Ramos (cell line): ENCODE results near the gene INS.
"Not testable (repeated sequence)": the region's sequence is repeated elsewhere in the genome, so short reads cannot be mapped to it uniquely, and the experiment has no call there.

Experiments used
- in situ Hi-C: fragments of 300-500 bp; cut with MboI; formaldehyde crosslinking; loops from one replicate; pipeline ENCODE4 v1.14.3; 2022; ENCODE audit warnings: low sequenced_read_pairs; ENCODE audit not compliant: unreplicated experiment

Gene INS

GRCh38 chr11:2185324-2186085, 24.5 kb upstream of the INS start:
- in situ Hi-C loops = no loop called here

GRCh38 chr11:2182692-2183474, 21.9 kb upstream of the INS start:
- in situ Hi-C loops = no loop called here

GRCh38 chr11:2182075-2182474, 21.1 kb upstream of the INS start:
- in situ Hi-C loops = no loop called here

GRCh38 chr11:2180789-2181370, 19.9 kb upstream of the INS start:
- in situ Hi-C loops = no loop called here

GRCh38 chr11:2180347-2180746, 19.3 kb upstream of the INS start:
- in situ Hi-C loops = no loop called here

- in situ Hi-C loops = no loop called here
Observed at GRCh38 chr11:2179516-2179915, 18.5 kb upstream of the INS start.

GRCh38 chr11:2178906-2179494, 18.0 kb upstream of the INS start:
- in situ Hi-C loops = no loop called here

- in situ Hi-C loops = not testable (repeated sequence)
Observed at GRCh38 chr11:2178055-2178773, 17.2 kb upstream of the INS start.

- in situ Hi-C loops = no loop called here
Observed at GRCh38 chr11:2177076-2177475, 16.1 kb upstream of the INS start.

GRCh38 chr11:2176389-2176900, 15.4 kb upstream of the INS start:
- in situ Hi-C loops = no loop called here

- in situ Hi-C loops = no loop called here
Observed at GRCh38 chr11:2175659-2176058, 14.7 kb upstream of the INS start.

GRCh38 chr11:2174361-2174760, 13.4 kb upstream of the INS start:
- in situ Hi-C loops = no loop called here

GRCh38 chr11:2173761-2174160, 12.8 kb upstream of the INS start:
- in situ Hi-C loops = no loop called here

- in situ Hi-C loops = no loop called here
Observed at GRCh38 chr11:2173150-2173693, 12.2 kb upstream of the INS start.

GRCh38 chr11:2172676-2173075, 11.7 kb upstream of the INS start:
- in situ Hi-C loops = no loop called here

GRCh38 chr11:2171591-2172003, 10.6 kb upstream of the INS start, which contains the start of gene TH:
Gene TH (minus strand): TSS chr11:2171815. CDS start chr11:2171786, 29 bp downstream.
- in situ Hi-C loops = no loop called here

- in situ Hi-C loops = no loop called here
Observed at GRCh38 chr11:2169626-2170570, 8.9 kb upstream of the INS start.

- in situ Hi-C loops = no loop called here
Observed at GRCh38 chr11:2169005-2169378, 8.0 kb upstream of the INS start.
